Endothelial cell of umbilical vein (primary cell): ENCODE results near the gene ADAMTS17. TPM values are rescaled to one million over a fixed set of nuclear protein-coding genes. Genes with fewer than 3 reads are reported as not detected.

Source experiments
- BruUV-seq: library from RNA; stranded (reverse); fragments of 400-500 nt; replicated peaks from 2 replicates; lab custom pipeline; 2021; lab: Mats Ljungman, UMichigan
- CTCF ChIA-PET: fragments of 300-600, 350-600 bp; sonication (Branson Sonifier 250); formaldehyde crosslinking; loops from one replicate; lab custom pipeline; 2021; ENCODE audit warnings: antibody characterized with exemption, inconsistent platforms; lab: Charles Lee
- POLR2A ChIA-PET: fragments of 300-600, 350-600 bp; sonication (Branson Sonifier 250); formaldehyde crosslinking; loops from one replicate; lab custom pipeline; 2021; ENCODE audit warnings: antibody characterized with exemption, inconsistent platforms; lab: Charles Lee
- DNase-seq: peaks from one replicate; pipeline ENCODE4 v3.0.0-alpha.2; 2011; ENCODE audit warnings: low read depth, low spot score
- FAIRE-seq: peaks from 2 replicates; lab custom pipeline; 2011; peaks lifted over from hg19 to GRCh38; lab: Jason Lieb, UNC
- H2AFZ ChIP-seq: 2 replicates; pipeline ENCODE4 v1.6.0; 2012; ENCODE audit warnings: low read depth, low read length, control low read depth, inconsistent platforms
- H3K27ac ChIP-seq: 2 replicates; pipeline ENCODE4 v1.5.1; 2011; ENCODE audit warnings: low read depth, mild to moderate bottlenecking, control low read depth, low read length, moderate library complexity; ENCODE audit not compliant: insufficient read depth
- H3K27me3 ChIP-seq, 2 experiments: 2 replicates each; pipeline versions ENCODE4 v1.6.0 to v1.6.1; 2011; ENCODE audit warnings: low read length in 2 of 2, mixed read lengths in 1 of 2; ENCODE audit not compliant: control insufficient read depth in 2 of 2, insufficient read depth in 2 of 2
- H3K36me3 ChIP-seq, 2 experiments: 2 replicates in 1 of 2; 3 replicates in 1 of 2; pipeline ENCODE4 v1.5.1; 2011; ENCODE audit warnings: low read length in 2 of 2, mild to moderate bottlenecking in 1 of 2, moderate library complexity in 1 of 2; ENCODE audit not compliant: control insufficient read depth in 2 of 2, insufficient read depth in 2 of 2; ENCODE audit errors: extremely low read depth in 1 of 2
- H3K4me1 ChIP-seq: 3 replicates; pipeline ENCODE4 v1.5.1; 2011; ENCODE audit warnings: mild to moderate bottlenecking, low read length; ENCODE audit not compliant: control insufficient read depth, insufficient read depth; ENCODE audit errors: extremely low read depth
- H3K4me2 ChIP-seq: 2 replicates; pipeline ENCODE4 v1.6.1; 2011; ENCODE audit warnings: low read length, control low read depth, mixed read lengths; ENCODE audit not compliant: insufficient read depth
- H3K4me3 ChIP-seq, 3 experiments: fragments of 200-600 bp in 1 of 3; sonication (generic), shearing (Covaris generic) in 1 of 3; replicated peaks in 1 of 3; 2 replicates each; pipeline ENCODE4 v1.5.1; 2011 to 2016; ENCODE audit warnings: control low read depth in 3 of 3, low read length in 3 of 3, mild to moderate bottlenecking in 2 of 3, inconsistent platforms in 1 of 3, low read depth in 1 of 3, moderate library complexity in 1 of 3; ENCODE audit not compliant: insufficient read depth in 1 of 3
- H3K79me2 ChIP-seq: 2 replicates; pipeline ENCODE4 v1.6.0; 2012; ENCODE audit warnings: low read length, inconsistent platforms; ENCODE audit not compliant: control insufficient read depth, insufficient read depth
- H3K9ac ChIP-seq: replicated peaks from 2 replicates; pipeline ENCODE3; 2011; ENCODE audit warnings: low read length, control low read depth; ENCODE audit not compliant: insufficient read depth; ENCODE audit errors: extremely low read depth
- H3K9me1 ChIP-seq: replicated peaks from 3 replicates; pipeline ENCODE4 v1.6.0; 2011; ENCODE audit warnings: mild to moderate bottlenecking, low read length; ENCODE audit not compliant: control insufficient read depth, insufficient read depth; ENCODE audit errors: extremely low read depth
- H3K9me3 ChIP-seq: replicated peaks from 2 replicates; pipeline ENCODE4 v1.5.1; 2012; ENCODE audit warnings: low read length, inconsistent platforms; ENCODE audit not compliant: control insufficient read depth, insufficient read depth
- H4K20me1 ChIP-seq: replicated peaks from 2 replicates; pipeline ENCODE3; 2011; ENCODE audit warnings: mild to moderate bottlenecking, low read length; ENCODE audit not compliant: control insufficient read depth, insufficient read depth; ENCODE audit errors: extremely low read depth
- CTCF ChIP-seq, 2 donors: IDR thresholded peaks; 1 replicate in 1 of 2; 2 replicates in 1 of 2; pipeline ENCODE4 v1.5.1; 2011; ENCODE audit warnings: low read length in 2 of 2, mild to moderate bottlenecking in 2 of 2, moderate library complexity in 2 of 2, control low read depth in 1 of 2, inconsistent platforms in 1 of 2, low read depth in 1 of 2; ENCODE audit not compliant: insufficient read depth in 1 of 2; ENCODE audit errors: extremely low read depth in 1 of 2
- EZH2 ChIP-seq: IDR thresholded peaks from 2 replicates; pipeline ENCODE4 v1.6.1; 2012; ENCODE audit warnings: borderline replicate concordance, low read depth, mild to moderate bottlenecking, moderate library complexity, low read length, inconsistent platforms; ENCODE audit not compliant: severe bottlenecking
- FOS ChIP-seq: IDR thresholded peaks from 2 replicates; pipeline ENCODE4 v1.6.1; 2011; ENCODE audit warnings: mild to moderate bottlenecking, low read length, moderate library complexity, borderline replicate concordance; ENCODE audit not compliant: insufficient read depth
- GATA2 ChIP-seq: IDR thresholded peaks from 2 replicates; pipeline ENCODE4 v1.7.0; 2011; ENCODE audit warnings: low read depth, mild to moderate bottlenecking, moderate library complexity, mixed read lengths, low read length; ENCODE audit not compliant: insufficient read length, insufficient read depth
- JUN ChIP-seq: IDR thresholded peaks from 2 replicates; pipeline ENCODE4 v1.6.1; 2011; ENCODE audit warnings: borderline replicate concordance, low read depth; ENCODE audit not compliant: insufficient read length, insufficient read depth
- MAX ChIP-seq: IDR thresholded peaks from 2 replicates; pipeline ENCODE4 v1.6.1; 2011; ENCODE audit not compliant: insufficient read depth, insufficient read length
- MYC ChIP-seq: IDR thresholded peaks from one replicate; pipeline ENCODE4 v1.6.1; 2011; ENCODE audit warnings: mild to moderate bottlenecking, low read depth, low read length
- POLR2A ChIP-seq: IDR thresholded peaks from 2 replicates; pipeline ENCODE4 v1.6.1; 2012; ENCODE audit warnings: low read depth, mild to moderate bottlenecking, control low read depth, low read length
- POLR2AphosphoS5 ChIP-seq: IDR thresholded peaks from 2 replicates; pipeline ENCODE4 v1.6.1; 2012; ENCODE audit warnings: low read depth, mild to moderate bottlenecking, control low read depth, low read length, moderate library complexity; ENCODE audit not compliant: insufficient read depth
- dilution Hi-C: fragments of 300-500 bp; cut with MboI; formaldehyde crosslinking; loops from one replicate; pipeline ENCODE4 v1.15.0; 2019; ENCODE audit warnings: low sequenced_read_pairs; ENCODE audit not compliant: extremely low pct_ligation_motif_present
- intact Hi-C: fragments of 100-400 bp; cut with micrococcal nuclease; formaldehyde crosslinking; loops from one replicate; pipeline ENCODE4 v1.10.0; 2022
- polyA plus RNA-seq, 4 experiments: library from polyadenylated mRNA; depleted of rRNA in 3 of 4; stranded (reverse) in 3 of 4; unstranded in 1 of 4; fragments of >200 nt; gene quantifications; 2 replicates each; pipeline versions ENCODE4 v1.2.1 to v1.2.3, GENCODE V29; 2011 to 2012; ENCODE audit warnings: missing spikeins in 1 of 4
- total RNA-seq: library from RNA; stranded (reverse); gene quantifications from 2 replicates; pipeline ENCODE4 v1.2.3, GENCODE V29; 2021

The ADAMTS17 gene
- total and polyA plus RNA-seq, 2 donors (not counting 3 experiments of a cell fraction or from before 2014, with no cell fraction given), result 0.12 TPM; not detected in 1

- no TSS peak for BruUV-seq
- dilution Hi-C loops (no loop called here), intact Hi-C loops (no loop called here)
- ChIA-PET POLR2A (no interaction called here), CTCF (no interaction called here)
- TF ChIP-seq JUN, result no peak
- TF ChIP-seq POLR2AphosphoS5, result no peak
- TF ChIP-seq CTCF (IDR thresholded peaks at IDR 0.05; ENCODE audit: extremely low read depth in 1 of 2, insufficient read depth in 1 of 2, low read depth in 1 of 2, low read length in 2 of 2), result no peak
- TF ChIP-seq EZH2, result no peak
- no peak for TF ChIP-seq MYC
- no peak for TF ChIP-seq FOS
- no peak for TF ChIP-seq GATA2
- TF ChIP-seq MAX, result no peak
- TF ChIP-seq POLR2A, result no peak
- no peaks in the 10 kb centered on the region for H4K20me1 ChIP-seq
- H3K4me2 ChIP-seq, result no peak overlapping the region
- no peak overlapping the region for H2AFZ ChIP-seq
- no peak overlapping the region for H3K9ac ChIP-seq
- FAIRE-seq (no peak), DNase-seq (no peak)
- H3K27ac ChIP-seq, result no peak overlapping the region
- H3K27me3 ChIP-seq, result peaks cover 0 to 2% of the 10 kb centered on the region in 2 experiments
- no peaks in the 10 kb centered on the region for H3K36me3 ChIP-seq
- no peak overlapping the region for H3K4me3 ChIP-seq
- H3K4me1 ChIP-seq, result no peaks in the 10 kb centered on the region
- no peaks in the 10 kb centered on the region for H3K79me2 ChIP-seq
- H3K9me3 ChIP-seq, result no peaks in the 10 kb centered on the region
- no peaks in the 10 kb centered on the region for H3K9me1 ChIP-seq
Measured at GRCh38 chr15:100372739-100373119, 31.0 kb upstream of the ADAMTS17 start.
